Gastroesophageal sphincter (tissue), 3 donors: Measurements from ENCODE around the gene RAD51B.

Experiments
- CTCF ChIP-seq, 4 experiments: fragments of 200-600 bp in 2 of 4; fragments of 450-650 bp in 2 of 4; sonication (generic) in 1 of 4; IDR thresholded peaks; one replicate each; pipeline ENCODE4 v1.5.1; 2017 to 2019; ENCODE audit warnings: antibody characterized with exemption in 4 of 4, mild to moderate bottlenecking in 2 of 4, moderate library complexity in 2 of 4
- POLR2A ChIP-seq, 2 donors: fragments of 450-650 bp; IDR thresholded peaks; one replicate each; pipeline ENCODE4 v1.6.1; 2017; ENCODE audit warnings: antibody characterized with exemption in 2 of 2, mild to moderate bottlenecking in 2 of 2, moderate library complexity in 1 of 2

- TF ChIP-seq CTCF (IDR thresholded peaks at IDR 0.05) (no peak), POLR2A (IDR thresholded peaks at IDR 0.05) (no peak)
Measured at GRCh38 chr14:68401855-68402254, 582.3 kb downstream of the RAD51B start.
